Activated T-cell treated with anti-CD3 and anti-CD28 coated beads for 24 hours (primary cell): Measurements from ENCODE around the gene JAG1.
"Not testable (repeated sequence)": the region's sequence is repeated elsewhere in the genome, so short reads cannot be mapped to it uniquely, and the experiment has no call there.

ENCODE experiments used
- DNase-seq: peaks from one replicate; pipeline ENCODE4 v3.0.0-alpha.2; 2020; ENCODE audit warnings: low read depth

Gene JAG1

GRCh38 chr20:10636326-10636818, 37.4 kb downstream of the JAG1 start:
- DNase-seq: no peak

- DNase-seq: no peak
These were observed 38.2 kb downstream of the JAG1 start for GRCh38 chr20:10635476-10636208.

- DNase-seq: no peak
These were observed 39.0 kb downstream of the JAG1 start for GRCh38 chr20:10634683-10635411.

- no peak for DNase-seq
These were observed 39.6 kb downstream of the JAG1 start for GRCh38 chr20:10634211-10634610.

GRCh38 chr20:10633718-10634117, 40.1 kb downstream of the JAG1 start:
- DNase-seq: no peak

- DNase-seq: no peak
These were observed 40.9 kb downstream of the JAG1 start for GRCh38 chr20:10632721-10633509.

GRCh38 chr20:10631126-10631525, 42.7 kb downstream of the JAG1 start:
- DNase-seq: no peak

GRCh38 chr20:10629946-10630650, 43.7 kb downstream of the JAG1 start:
- DNase-seq: no peak

- no peak for DNase-seq
These were observed 46.9 kb downstream of the JAG1 start for GRCh38 chr20:10626896-10627295.

GRCh38 chr20:10625641-10626040, 48.2 kb downstream of the JAG1 start:
- no peak for DNase-seq

- DNase-seq: no peak
These were observed 51.0 kb downstream of the JAG1 start for GRCh38 chr20:10622657-10623418.

GRCh38 chr20:10621149-10621548, 52.6 kb downstream of the JAG1 start:
- no peak for DNase-seq

- no peak for DNase-seq
These were observed 54.4 kb downstream of the JAG1 start for GRCh38 chr20:10619427-10619826.

GRCh38 chr20:10618611-10619245, 55.1 kb downstream of the JAG1 start:
- no peak for DNase-seq

- not testable (repeated sequence) for DNase-seq
These were observed 56.2 kb downstream of the JAG1 start for GRCh38 chr20:10617549-10618133.

GRCh38 chr20:10616212-10616611, 57.6 kb downstream of the JAG1 start:
- no peak for DNase-seq

- DNase-seq: no peak
These were observed 59.9 kb downstream of the JAG1 start for GRCh38 chr20:10613911-10614310.

- not testable (repeated sequence) for DNase-seq
These were observed 60.4 kb downstream of the JAG1 start for GRCh38 chr20:10613426-10613825.

GRCh38 chr20:10611357-10611756, 62.4 kb downstream of the JAG1 start:
- no peak for DNase-seq

- DNase-seq: no peak
These were observed 63.5 kb downstream of the JAG1 start for GRCh38 chr20:10610251-10610650.
